ENCODE results near the gene SYNDIG1. TPM values are rescaled to one million over a fixed set of nuclear protein-coding genes. Genes with fewer than 3 reads are reported as not detected.
A peak's percentile ranks its signal among the peaks of the same experiment; 100 is the strongest.

The SYNDIG1 gene
- total and polyA plus RNA-seq, 4 experiments from 2014 or later = not detected

GRCh38 chr20:24578567-24579415 is 109.4 kb downstream of the SYNDIG1 start:
- H3K27ac Mint-ChIP-seq = peak overlapping the region in 1 of 7 donors; percentile 12
- Histone ChIP-seq H3K36me3 (ENCODE audit: insufficient read depth, low read length) (no peaks in the 10 kb centered on the region), H3K4me3 (ENCODE audit: low read length in 2 of 2) (no peak overlapping the region), H3K27me3 (ENCODE audit: insufficient read depth, low read length) (no peaks in the 10 kb centered on the region), H3K27ac (ENCODE audit: low read depth, low read length) (no peak overlapping the region), H3K9me3 (ENCODE audit: control insufficient read depth in 1 of 2, low read length in 2 of 2) (no peaks in the 10 kb centered on the region), H3K4me1 (ENCODE audit: insufficient read depth, low read length) (no peaks in the 10 kb centered on the region)
- H3K36me3 Mint-ChIP-seq = no peaks in the 10 kb centered on the region
- POLR2A ChIA-PET (ENCODE audit: partially characterized antibody) = no interaction called here
- no peaks in the 10 kb centered on the region for H3K4me1 Mint-ChIP-seq
- intact Hi-C loops (cut with micrococcal nuclease) = no loop called here
- CTCF ChIA-PET (ENCODE audit: partially characterized antibody) = no interaction called here
- no peak for DNase-seq
- H3K4me3 Mint-ChIP-seq = no peak overlapping the region
- peaks cover 0 to 2% (median 0%) of the 10 kb centered on the region in 8 donors for H3K9me3 Mint-ChIP-seq
- H3K27me3 Mint-ChIP-seq = peaks cover 1 to 4% of the 10 kb centered on the region in 2 donors

GRCh38 chr20:24579475-24579874 is 110.0 kb downstream of the SYNDIG1 start:
- no peaks in the 10 kb centered on the region for H3K4me1 Mint-ChIP-seq
- no peak for DNase-seq
- intact Hi-C loops (cut with micrococcal nuclease) = no loop called here
- Histone ChIP-seq H3K27me3 (ENCODE audit: insufficient read depth, low read length) (no peaks in the 10 kb centered on the region), H3K4me1 (ENCODE audit: insufficient read depth, low read length) (no peaks in the 10 kb centered on the region), H3K4me3 (ENCODE audit: low read length in 2 of 2) (no peak overlapping the region), H3K9me3 (ENCODE audit: control insufficient read depth in 1 of 2, low read length in 2 of 2) (no peaks in the 10 kb centered on the region), H3K36me3 (ENCODE audit: insufficient read depth, low read length) (no peaks in the 10 kb centered on the region), H3K27ac (ENCODE audit: low read depth, low read length) (no peak overlapping the region)
- peaks cover 0 to 2% (median 0%) of the 10 kb centered on the region in 8 donors for H3K9me3 Mint-ChIP-seq
- peak overlapping the region in 1 of 7 donors; percentile 12 for H3K27ac Mint-ChIP-seq
- H3K27me3 Mint-ChIP-seq = peaks cover 1 to 4% of the 10 kb centered on the region in 2 donors
- H3K4me3 Mint-ChIP-seq = no peak overlapping the region
- H3K36me3 Mint-ChIP-seq = no peaks in the 10 kb centered on the region
- ChIA-PET POLR2A (ENCODE audit: partially characterized antibody) (no interaction called here), CTCF (ENCODE audit: partially characterized antibody) (no interaction called here)

GRCh38 chr20:24580006-24580405 is 110.6 kb downstream of the SYNDIG1 start:
- H3K27ac Mint-ChIP-seq = no peak overlapping the region
- Histone ChIP-seq H3K27ac (ENCODE audit: low read depth, low read length) (no peak overlapping the region), H3K27me3 (ENCODE audit: insufficient read depth, low read length) (no peaks in the 10 kb centered on the region), H3K4me3 (ENCODE audit: low read length in 2 of 2) (no peak overlapping the region), H3K9me3 (ENCODE audit: control insufficient read depth in 1 of 2, low read length in 2 of 2) (no peaks in the 10 kb centered on the region), H3K36me3 (ENCODE audit: insufficient read depth, low read length) (no peaks in the 10 kb centered on the region), H3K4me1 (ENCODE audit: insufficient read depth, low read length) (no peaks in the 10 kb centered on the region)
- H3K4me3 Mint-ChIP-seq = no peak overlapping the region
- no peaks in the 10 kb centered on the region for H3K4me1 Mint-ChIP-seq
- H3K9me3 Mint-ChIP-seq = peaks cover 0 to 2% (median 0%) of the 10 kb centered on the region in 8 donors
- ChIA-PET POLR2A (ENCODE audit: partially characterized antibody) (no interaction called here), CTCF (ENCODE audit: partially characterized antibody) (no interaction called here)
- intact Hi-C loops (cut with micrococcal nuclease) = no loop called here
- H3K27me3 Mint-ChIP-seq = peaks cover 1 to 4% of the 10 kb centered on the region in 2 donors
- no peak for DNase-seq
- H3K36me3 Mint-ChIP-seq = no peaks in the 10 kb centered on the region

GRCh38 chr20:24580855-24581254 is 111.4 kb downstream of the SYNDIG1 start:
- H3K4me1 Mint-ChIP-seq = no peaks in the 10 kb centered on the region
- no peak for DNase-seq
- CTCF ChIA-PET (ENCODE audit: partially characterized antibody) = no interaction called here
- Histone ChIP-seq H3K27me3 (ENCODE audit: insufficient read depth, low read length) (no peaks in the 10 kb centered on the region), H3K27ac (ENCODE audit: low read depth, low read length) (no peak overlapping the region), H3K36me3 (ENCODE audit: insufficient read depth, low read length) (no peaks in the 10 kb centered on the region), H3K4me1 (ENCODE audit: insufficient read depth, low read length) (no peaks in the 10 kb centered on the region), H3K9me3 (ENCODE audit: control insufficient read depth in 1 of 2, low read length in 2 of 2) (no peaks in the 10 kb centered on the region), H3K4me3 (ENCODE audit: low read length in 2 of 2) (no peak overlapping the region)
- H3K27me3 Mint-ChIP-seq = peaks cover 1 to 4% of the 10 kb centered on the region in 2 donors
- H3K4me3 Mint-ChIP-seq = no peak overlapping the region
- H3K9me3 Mint-ChIP-seq = peaks cover 0 to 2% (median 0%) of the 10 kb centered on the region in 8 donors
- intact Hi-C loops (cut with micrococcal nuclease) = no loop called here
- no peaks in the 10 kb centered on the region for H3K36me3 Mint-ChIP-seq
- no peak overlapping the region for H3K27ac Mint-ChIP-seq
- POLR2A ChIA-PET (ENCODE audit: partially characterized antibody) = no interaction called here

- POLR2A ChIA-PET (ENCODE audit: partially characterized antibody) = no interaction called here
- H3K9me3 Mint-ChIP-seq = peaks cover 0 to 2% (median 0%) of the 10 kb centered on the region in 8 donors
- H3K27ac Mint-ChIP-seq = no peak overlapping the region
- no peaks in the 10 kb centered on the region for H3K36me3 Mint-ChIP-seq
- peak overlapping the region in 1 of 8 donors; percentile 34 for H3K4me3 Mint-ChIP-seq
- no peak overlapping the region for H3K27ac ChIP-seq (ENCODE audit: low read depth, low read length)
- H3K4me1 ChIP-seq (ENCODE audit: insufficient read depth, low read length) = no peaks in the 10 kb centered on the region
- intact Hi-C loops (cut with micrococcal nuclease) = no loop called here
- no peaks in the 10 kb centered on the region for H3K4me1 Mint-ChIP-seq
- no peak for DNase-seq
- no peaks in the 10 kb centered on the region for H3K27me3 ChIP-seq (ENCODE audit: insufficient read depth, low read length)
- no peak overlapping the region for H3K4me3 ChIP-seq (ENCODE audit: low read length in 2 of 2)
- no peaks in the 10 kb centered on the region for H3K9me3 ChIP-seq (ENCODE audit: control insufficient read depth in 1 of 2, low read length in 2 of 2)
- no peaks in the 10 kb centered on the region for H3K36me3 ChIP-seq (ENCODE audit: insufficient read depth, low read length)
- H3K27me3 Mint-ChIP-seq = peaks cover 0 to 1% of the 10 kb centered on the region in 2 donors
- CTCF ChIA-PET (ENCODE audit: partially characterized antibody) = no interaction called here
Measured at GRCh38 chr20:24581443-24582170, 112.2 kb downstream of the SYNDIG1 start.

GRCh38 chr20:24582373-24583168 is 113.1 kb downstream of the SYNDIG1 start:
- Histone ChIP-seq H3K27me3 (ENCODE audit: insufficient read depth, low read length) (no peaks in the 10 kb centered on the region), H3K36me3 (ENCODE audit: insufficient read depth, low read length) (no peaks in the 10 kb centered on the region), H3K4me3 (ENCODE audit: low read length in 2 of 2) (no peak overlapping the region), H3K27ac (ENCODE audit: low read depth, low read length) (no peak overlapping the region), H3K9me3 (ENCODE audit: control insufficient read depth in 1 of 2, low read length in 2 of 2) (no peaks in the 10 kb centered on the region), H3K4me1 (ENCODE audit: insufficient read depth, low read length) (no peaks in the 10 kb centered on the region)
- Mint-ChIP-seq H3K27me3 (peaks cover 1 to 2% of the 10 kb centered on the region in 2 donors), H3K27ac (no peak overlapping the region), H3K4me3 (no peak overlapping the region), H3K4me1 (no peaks in the 10 kb centered on the region), H3K9me3 (peaks cover 0 to 2% (median 0%) of the 10 kb centered on the region in 8 donors), H3K36me3 (no peaks in the 10 kb centered on the region)
- ChIA-PET POLR2A (ENCODE audit: partially characterized antibody) (no interaction called here), CTCF (ENCODE audit: partially characterized antibody) (no interaction called here)
- intact Hi-C loops (cut with micrococcal nuclease) = no loop called here
- DNase-seq = no peak

Measured in CD4-positive, alpha-beta memory T cell (primary cell).